Suprapubic skin (tissue), 4 donors: ENCODE results near the gene PANX1. TPM values are rescaled to one million over a fixed set of nuclear protein-coding genes. Genes with fewer than 3 reads are reported as not detected.

ENCODE experiments used
- DNase-seq, 2 donors: peaks; one replicate each; pipeline ENCODE4 v3.0.0-alpha.2; 2019; ENCODE audit warnings: low spot score in 2 of 2
- H3K27ac ChIP-seq: fragments of 200-600 bp; sonication (generic); one replicate; pipeline ENCODE4 v1.5.1; 2019
- H3K27me3 ChIP-seq: fragments of 200-600 bp; sonication (generic); one replicate; pipeline ENCODE4 v1.5.1; 2019
- H3K36me3 ChIP-seq: fragments of 200-600 bp; sonication (generic); one replicate; pipeline ENCODE4 v1.5.1; 2019
- H3K4me1 ChIP-seq: fragments of 200-600 bp; sonication (generic); one replicate; pipeline ENCODE4 v1.5.1; 2019
- H3K4me3 ChIP-seq: fragments of 200-600 bp; sonication (generic); one replicate; pipeline ENCODE4 v1.5.1; 2019; ENCODE audit warnings: mild to moderate bottlenecking
- H3K9me3 ChIP-seq: fragments of 200-600 bp; sonication (generic); one replicate; pipeline ENCODE4 v1.5.1; 2019
- EP300 ChIP-seq: sonication (generic); formaldehyde crosslinking; IDR thresholded peaks from one replicate; pipeline ENCODE4 v1.6.1; 2017; ENCODE audit warnings: antibody characterized with exemption
- POLR2A ChIP-seq, 2 donors: fragments of 450-650 bp; IDR thresholded peaks; one replicate each; pipeline ENCODE4 v1.6.1; 2017; ENCODE audit warnings: antibody characterized with exemption in 2 of 2, mild to moderate bottlenecking in 2 of 2, moderate library complexity in 2 of 2
- POLR2AphosphoS5 ChIP-seq, 3 donors: sonication (generic); formaldehyde crosslinking; IDR thresholded peaks; one replicate each; pipeline ENCODE4 v1.6.1; 2017; ENCODE audit warnings: antibody characterized with exemption in 3 of 3
- WGBS: methylation state at CpG from one replicate; pipeline ENCODE4 v1.1.5; 2018; 5-methylcytosine and 5-hydroxymethylcytosine counted together
- total RNA-seq, 4 donors: library from RNA; depleted of rRNA; stranded (reverse); fragments of >200 nt; gene quantifications; one replicate each; pipeline ENCODE4 v1.1.0, GENCODE V29; 2016
- TF ChIP-seq, protein P1 (sequence below), 2 donors: fragments of 200-600 bp in 1 of 2; fragments of 450-650 bp in 1 of 2; sonication (generic) in 1 of 2; IDR thresholded peaks; one replicate each; pipeline ENCODE4 v1.5.1; 2016 to 2019; ENCODE audit warnings: antibody characterized with exemption in 2 of 2, mild to moderate bottlenecking in 1 of 2, moderate library complexity in 1 of 2

The PANX1 gene
- total RNA-seq, 4 donors from 2014 or later, result 8.9 to 42.7 (median 28.2) TPM

DNA sequence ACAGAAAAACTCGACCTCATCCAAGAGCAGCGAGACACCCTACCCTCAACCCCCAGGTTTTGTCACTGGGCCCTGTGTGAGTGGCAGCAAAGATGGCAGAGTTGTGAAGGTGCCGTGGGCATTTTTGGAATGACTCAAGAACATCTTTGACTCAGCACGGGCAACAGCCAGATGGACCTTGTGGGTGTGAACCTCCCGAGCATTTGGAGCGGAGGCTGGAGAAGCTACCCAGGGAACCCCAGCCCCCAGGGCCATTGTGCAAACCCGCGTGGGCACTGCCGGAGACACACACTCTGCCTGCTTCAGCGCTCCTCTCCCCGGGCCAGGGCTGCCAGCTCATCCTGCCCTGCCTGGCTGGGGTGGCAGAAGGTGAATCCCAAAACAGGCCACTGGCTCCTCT is 66.1 kb downstream of the PANX1 start:
- no peak for DNase-seq
- WGBS, result 85% methylated on average over 11 of the region's 11 CpGs

DNA sequence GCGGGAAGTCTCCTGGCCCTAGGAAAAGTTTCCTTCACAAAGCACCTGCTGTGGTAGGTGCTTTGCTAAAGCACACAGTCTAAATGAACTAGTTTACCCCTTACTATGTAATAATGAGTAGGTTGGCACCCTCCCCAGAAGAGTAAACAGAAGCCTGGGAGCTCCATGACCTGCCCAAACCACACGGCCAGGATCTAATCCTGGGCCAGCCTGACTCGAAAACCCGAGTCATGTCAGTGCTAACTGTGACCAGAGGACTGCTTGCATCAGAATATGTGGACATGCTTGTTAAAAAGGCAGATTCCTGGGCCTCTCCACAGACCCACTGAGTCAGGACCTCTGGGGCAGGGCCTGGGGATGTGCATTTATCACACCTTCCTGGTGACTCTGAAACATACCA is 67.7 kb downstream of the PANX1 start:
- Histone ChIP-seq H3K4me3 (no peak overlapping the region), H3K4me1 (no peaks in the 10 kb centered on the region), H3K36me3 (no peaks in the 10 kb centered on the region), H3K9me3 (no peaks in the 10 kb centered on the region), H3K27ac (no peak overlapping the region), H3K27me3 (no peaks in the 10 kb centered on the region)
- TF ChIP-seq POLR2AphosphoS5 (IDR thresholded peaks at IDR 0.05) (no peak), POLR2A (IDR thresholded peaks at IDR 0.05) (no peak), EP300 (no peak)
- TF ChIP-seq, protein P1, sequence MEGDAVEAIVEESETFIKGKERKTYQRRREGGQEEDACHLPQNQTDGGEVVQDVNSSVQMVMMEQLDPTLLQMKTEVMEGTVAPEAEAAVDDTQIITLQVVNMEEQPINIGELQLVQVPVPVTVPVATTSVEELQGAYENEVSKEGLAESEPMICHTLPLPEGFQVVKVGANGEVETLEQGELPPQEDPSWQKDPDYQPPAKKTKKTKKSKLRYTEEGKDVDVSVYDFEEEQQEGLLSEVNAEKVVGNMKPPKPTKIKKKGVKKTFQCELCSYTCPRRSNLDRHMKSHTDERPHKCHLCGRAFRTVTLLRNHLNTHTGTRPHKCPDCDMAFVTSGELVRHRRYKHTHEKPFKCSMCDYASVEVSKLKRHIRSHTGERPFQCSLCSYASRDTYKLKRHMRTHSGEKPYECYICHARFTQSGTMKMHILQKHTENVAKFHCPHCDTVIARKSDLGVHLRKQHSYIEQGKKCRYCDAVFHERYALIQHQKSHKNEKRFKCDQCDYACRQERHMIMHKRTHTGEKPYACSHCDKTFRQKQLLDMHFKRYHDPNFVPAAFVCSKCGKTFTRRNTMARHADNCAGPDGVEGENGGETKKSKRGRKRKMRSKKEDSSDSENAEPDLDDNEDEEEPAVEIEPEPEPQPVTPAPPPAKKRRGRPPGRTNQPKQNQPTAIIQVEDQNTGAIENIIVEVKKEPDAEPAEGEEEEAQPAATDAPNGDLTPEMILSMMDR (IDR thresholded peaks at IDR 0.05), result no peak
- WGBS, result 81% methylated on average over 4 of the region's 4 CpGs
- no peak for DNase-seq

More for the DNA sequence above, 66.1 kb downstream of the PANX1 start:
- Histone ChIP-seq H3K27me3 (no peaks in the 10 kb centered on the region), H3K27ac (no peak overlapping the region), H3K4me1 (no peaks in the 10 kb centered on the region), H3K4me3 (no peak overlapping the region), H3K36me3 (no peaks in the 10 kb centered on the region), H3K9me3 (no peaks in the 10 kb centered on the region)
- TF ChIP-seq, protein P1 (IDR thresholded peaks at IDR 0.05), result no peak

DNA sequence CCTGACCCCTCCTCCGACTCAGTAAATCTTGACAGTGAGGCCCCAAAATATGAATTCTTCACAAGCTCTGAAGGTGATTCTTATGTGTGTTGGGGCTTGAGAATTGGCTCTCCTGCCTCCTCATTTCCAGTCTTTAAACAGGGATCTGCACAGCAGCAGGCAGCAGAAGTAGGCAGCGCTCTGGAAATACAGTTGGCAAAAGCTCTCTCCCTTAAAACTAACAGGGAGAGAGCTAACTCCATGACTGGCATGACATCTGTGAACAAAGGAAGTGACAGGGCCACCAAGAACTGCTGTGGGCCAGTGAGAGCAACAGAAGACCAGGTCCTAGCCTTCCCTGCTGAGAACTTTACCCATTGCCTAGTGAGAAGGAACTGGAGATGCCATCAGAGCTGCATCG is 70.1 kb downstream of the PANX1 start:
- WGBS, result 86% methylated on average over 3 of the region's 3 CpGs
- H3K27ac ChIP-seq, result no peak overlapping the region
- no peaks in the 10 kb centered on the region for H3K9me3 ChIP-seq
- H3K4me1 ChIP-seq, result no peaks in the 10 kb centered on the region
- no peaks in the 10 kb centered on the region for H3K36me3 ChIP-seq
- DNase-seq, result no peak
- no peaks in the 10 kb centered on the region for H3K27me3 ChIP-seq
- no peak overlapping the region for H3K4me3 ChIP-seq
- TF ChIP-seq EP300 (no peak), POLR2AphosphoS5 (IDR thresholded peaks at IDR 0.05) (no peak), POLR2A (IDR thresholded peaks at IDR 0.05) (no peak)
- TF ChIP-seq, protein P1 (IDR thresholded peaks at IDR 0.05), result no peak

DNA sequence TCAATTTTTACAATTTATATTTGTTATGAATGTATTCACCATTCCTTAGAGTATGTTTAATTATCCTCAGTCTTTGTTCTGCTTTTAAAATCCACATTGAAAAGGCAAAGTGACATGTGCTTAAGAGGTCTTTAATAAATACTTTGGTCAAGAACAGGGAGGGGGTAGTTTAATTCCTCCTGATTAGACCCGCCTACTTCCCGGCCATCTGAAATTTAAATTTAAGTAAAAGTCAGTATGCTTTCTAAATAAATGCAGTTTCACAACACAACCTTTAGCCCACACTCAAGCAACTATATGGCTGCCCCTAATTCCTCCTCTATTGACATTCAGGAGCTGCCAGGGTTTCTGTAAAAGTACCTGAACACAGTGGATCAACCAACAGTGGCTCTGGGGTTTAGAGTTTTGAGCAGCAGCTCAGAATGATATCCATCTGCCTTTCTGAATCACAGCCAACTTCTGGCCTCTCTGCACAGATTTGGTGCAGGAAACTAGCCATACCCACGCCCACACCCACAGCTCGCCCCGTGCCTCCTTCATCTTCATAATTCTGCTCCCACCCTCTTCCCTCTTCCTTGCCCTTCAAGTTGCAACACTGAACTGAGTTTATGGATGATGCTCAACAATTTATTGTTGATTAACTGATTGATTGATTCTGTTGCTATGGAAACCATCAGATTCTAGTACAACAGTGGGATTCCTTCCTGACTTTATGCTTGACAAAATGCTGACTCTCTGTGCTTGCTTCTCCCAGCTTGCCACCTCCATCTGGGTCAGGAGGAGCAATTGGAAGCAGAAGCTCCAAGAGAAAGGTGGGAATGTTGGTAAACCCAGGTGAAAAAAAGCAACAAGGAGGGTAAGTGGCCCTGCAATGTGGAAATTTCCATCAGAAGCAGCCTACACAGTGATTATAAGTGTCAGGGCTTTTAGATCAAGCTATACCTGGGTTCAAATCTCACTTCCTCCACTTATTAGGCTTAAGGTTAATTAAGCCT is 70.8 kb downstream of the PANX1 start:
- 62% methylated on average over 5 of the region's 5 CpGs for WGBS

DNA sequence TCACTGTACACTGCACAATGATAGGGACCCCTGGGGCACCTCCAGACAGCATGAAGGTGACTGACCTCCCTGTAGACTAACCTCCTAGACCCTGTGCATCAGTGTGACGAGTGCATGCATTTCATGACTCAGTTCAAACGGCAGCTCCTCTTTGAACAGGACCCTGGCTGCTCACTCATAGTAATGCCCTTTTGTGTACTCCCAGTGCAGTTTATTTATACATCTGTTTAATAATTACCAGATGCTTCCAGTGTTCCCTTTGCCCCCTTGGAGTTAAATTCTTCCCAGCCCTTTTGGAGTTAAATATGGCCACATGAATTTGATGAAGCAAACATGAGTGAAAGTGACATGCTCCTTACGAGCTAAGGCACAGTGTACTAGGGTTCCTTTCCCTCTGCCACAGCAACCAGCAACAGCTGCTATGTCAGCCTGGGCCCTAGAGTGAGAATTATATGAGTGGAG is 72.4 kb downstream of the PANX1 start:
- Histone ChIP-seq H3K4me1 (no peaks in the 10 kb centered on the region), H3K36me3 (no peaks in the 10 kb centered on the region), H3K4me3 (no peak overlapping the region), H3K9me3 (no peaks in the 10 kb centered on the region), H3K27me3 (peaks cover 4% of the 10 kb centered on the region), H3K27ac (no peak overlapping the region)
- no peak for DNase-seq
- TF ChIP-seq EP300 (no peak), POLR2A (IDR thresholded peaks at IDR 0.05) (no peak), POLR2AphosphoS5 (IDR thresholded peaks at IDR 0.05) (no peak)
- TF ChIP-seq, protein P1 (IDR thresholded peaks at IDR 0.05), result no peak
- 42% methylated on average over 3 of the region's 3 CpGs for WGBS

More for the DNA sequence above, 70.8 kb downstream of the PANX1 start:
- no peak for DNase-seq
- H3K9me3 ChIP-seq, result no peaks in the 10 kb centered on the region
- no peaks in the 10 kb centered on the region for H3K4me1 ChIP-seq
- no peak overlapping the region for H3K4me3 ChIP-seq
- H3K27ac ChIP-seq, result no peak overlapping the region
- peaks cover under 1% of the 10 kb centered on the region for H3K27me3 ChIP-seq
- no peaks in the 10 kb centered on the region for H3K36me3 ChIP-seq
- TF ChIP-seq POLR2AphosphoS5 (IDR thresholded peaks at IDR 0.05) (no peak), EP300 (no peak), POLR2A (IDR thresholded peaks at IDR 0.05) (no peak)
- TF ChIP-seq, protein P1 (IDR thresholded peaks at IDR 0.05), result no peak
